Sigmoid colon (tissue), 7 donors: Measurements from ENCODE around the gene SMCR8. TPM values are rescaled to one million over a fixed set of nuclear protein-coding genes. Genes with fewer than 3 reads are reported as not detected.
"Not testable (repeated sequence)": the region's sequence is repeated elsewhere in the genome, so short reads cannot be mapped to it uniquely, and the experiment has no call there.

ENCODE experiments used
- DNase-seq: peaks from one replicate; pipeline ENCODE4 v3.0.0-alpha.2; 2019
- H3K27ac ChIP-seq, 4 donors: fragments of 200-600 bp; sonication (generic); one replicate each; pipeline ENCODE4 v1.5.1; 2016 to 2019; ENCODE audit warnings: mild to moderate bottlenecking in 1 of 4
- H3K27me3 ChIP-seq, 3 donors: fragments of 200-600 bp; sonication (generic); one replicate each; pipeline ENCODE4 v1.5.1; 2019; ENCODE audit warnings: mild to moderate bottlenecking in 1 of 3
- H3K36me3 ChIP-seq, 4 donors: fragments of 200-600 bp; sonication (generic); one replicate each; pipeline ENCODE4 v1.5.1; 2016 to 2019
- H3K4me1 ChIP-seq, 4 donors: fragments of 200-600 bp; sonication (generic); one replicate each; pipeline ENCODE4 v1.5.1; 2017 to 2019
- H3K4me3 ChIP-seq, 4 donors: fragments of 200-600 bp; sonication (generic); one replicate each; pipeline ENCODE4 v1.5.1; 2017 to 2019; ENCODE audit warnings: mild to moderate bottlenecking in 2 of 4, moderate library complexity in 1 of 4
- H3K9me3 ChIP-seq, 4 donors: fragments of 200-600 bp in 3 of 4; sonication (generic) in 3 of 4; one replicate each; pipeline versions ENCODE4 v1.5.1 to v1.6.1; 2013 to 2019
- EP300 ChIP-seq, 4 donors: sonication (generic); formaldehyde crosslinking; IDR thresholded peaks; one replicate each; pipeline ENCODE4 v1.6.1; 2017; ENCODE audit warnings: antibody characterized with exemption in 4 of 4
- POLR2A ChIP-seq, 2 donors: fragments of 450-650 bp; IDR thresholded peaks; one replicate each; pipeline ENCODE4 v1.6.1; 2016; ENCODE audit warnings: antibody characterized with exemption in 2 of 2, mild to moderate bottlenecking in 2 of 2, moderate library complexity in 2 of 2
- POLR2AphosphoS5 ChIP-seq, 4 donors: sonication (generic); formaldehyde crosslinking; IDR thresholded peaks; one replicate each; pipeline ENCODE4 v1.6.1; 2017; ENCODE audit warnings: antibody characterized with exemption in 4 of 4
- WGBS, 2 donors: extraction: QIAGEN DNeasy Blood & Tissue Kit; methylation state at CpG; one replicate each; pipeline ENCODE4 v1.1.7; 2013; 5-methylcytosine and 5-hydroxymethylcytosine counted together
- intact Hi-C: fragments of 100-400 bp; cut with DNase I; formaldehyde crosslinking; loops from one replicate; pipeline ENCODE4 v1.15.1; 2023
- polyA plus RNA-seq, 3 donors: library from polyadenylated mRNA; stranded (reverse); fragments of 200-250 nt; gene quantifications; one replicate each; pipeline ENCODE4 v1.2.3, GENCODE V29; 2013
- total RNA-seq, 4 donors: library from RNA; depleted of rRNA; stranded (reverse); fragments of >200 nt; gene quantifications; one replicate each; pipeline ENCODE4 v1.1.0, GENCODE V29; 2016
- TF ChIP-seq, protein P1 (sequence below), 4 experiments: fragments of 450-650 bp in 3 of 4; fragments of 200-600 bp in 1 of 4; IDR thresholded peaks; one replicate each; pipeline ENCODE4 v1.5.1; 2016 to 2019; ENCODE audit warnings: antibody characterized with exemption in 4 of 4, mild to moderate bottlenecking in 3 of 4, moderate library complexity in 2 of 4
- donor health status: healthy with polysubstance abuse.
- donor health status: Bipolar disorder and iron deficiency.
- donor health status: healthy.

The SMCR8 gene
- total and polyA plus RNA-seq, 7 donors: 4.2 to 16.6 (median 10.5) TPM

GRCh38 chr17:18280766-18281371 lies 34.2 kb upstream of the SMCR8 start:
- Histone ChIP-seq H3K27ac (no peak overlapping the region), H3K9me3 (no peaks in the 10 kb centered on the region), H3K27me3 (no peaks in the 10 kb centered on the region), H3K36me3 (peaks cover 17 to 99% (median 70%) of the 10 kb centered on the region in 4 donors), H3K4me3 (no peak overlapping the region), H3K4me1 (no peaks in the 10 kb centered on the region)
- intact Hi-C loops: no loop called here
- TF ChIP-seq, protein P1, sequence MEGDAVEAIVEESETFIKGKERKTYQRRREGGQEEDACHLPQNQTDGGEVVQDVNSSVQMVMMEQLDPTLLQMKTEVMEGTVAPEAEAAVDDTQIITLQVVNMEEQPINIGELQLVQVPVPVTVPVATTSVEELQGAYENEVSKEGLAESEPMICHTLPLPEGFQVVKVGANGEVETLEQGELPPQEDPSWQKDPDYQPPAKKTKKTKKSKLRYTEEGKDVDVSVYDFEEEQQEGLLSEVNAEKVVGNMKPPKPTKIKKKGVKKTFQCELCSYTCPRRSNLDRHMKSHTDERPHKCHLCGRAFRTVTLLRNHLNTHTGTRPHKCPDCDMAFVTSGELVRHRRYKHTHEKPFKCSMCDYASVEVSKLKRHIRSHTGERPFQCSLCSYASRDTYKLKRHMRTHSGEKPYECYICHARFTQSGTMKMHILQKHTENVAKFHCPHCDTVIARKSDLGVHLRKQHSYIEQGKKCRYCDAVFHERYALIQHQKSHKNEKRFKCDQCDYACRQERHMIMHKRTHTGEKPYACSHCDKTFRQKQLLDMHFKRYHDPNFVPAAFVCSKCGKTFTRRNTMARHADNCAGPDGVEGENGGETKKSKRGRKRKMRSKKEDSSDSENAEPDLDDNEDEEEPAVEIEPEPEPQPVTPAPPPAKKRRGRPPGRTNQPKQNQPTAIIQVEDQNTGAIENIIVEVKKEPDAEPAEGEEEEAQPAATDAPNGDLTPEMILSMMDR (IDR thresholded peaks at IDR 0.05): no peak
- no peak for TF ChIP-seq POLR2A (IDR thresholded peaks at IDR 0.05)
- 46 to 70% methylated on average over 5 of the region's 5 CpGs for WGBS, 2 donors
- DNase-seq: no peak

GRCh38 chr17:18281788-18282187 lies 33.3 kb upstream of the SMCR8 start:
- intact Hi-C loops: no loop called here
- WGBS, 2 donors: 91 to 95% methylated on average over 6 of the region's 6 CpGs
- no peak overlapping the region for H3K27ac ChIP-seq
- no peaks in the 10 kb centered on the region for H3K4me1 ChIP-seq
- no peaks in the 10 kb centered on the region for H3K9me3 ChIP-seq
- TF ChIP-seq EP300 (IDR thresholded peaks at IDR 0.05) (no peak), POLR2A (IDR thresholded peaks at IDR 0.05) (no peak), POLR2AphosphoS5 (IDR thresholded peaks at IDR 0.05) (no peak)
- TF ChIP-seq, protein P1 (IDR thresholded peaks at IDR 0.05): no peak
- no peaks in the 10 kb centered on the region for H3K27me3 ChIP-seq
- no peak overlapping the region for H3K4me3 ChIP-seq
- DNase-seq: no peak
- peaks cover 17 to 99% (median 67%) of the 10 kb centered on the region in 4 donors for H3K36me3 ChIP-seq

- 96 to 97% methylated on average over 11 of the region's 11 CpGs for WGBS, 2 donors
- intact Hi-C loops: no loop called here
- Histone ChIP-seq H3K27ac (no peak overlapping the region), H3K9me3 (no peaks in the 10 kb centered on the region), H3K4me3 (no peak overlapping the region), H3K36me3 (peaks cover 15 to 96% (median 64%) of the 10 kb centered on the region in 4 donors), H3K27me3 (no peaks in the 10 kb centered on the region), H3K4me1 (no peaks in the 10 kb centered on the region)
- no peak for DNase-seq
- TF ChIP-seq, protein P1 (IDR thresholded peaks at IDR 0.05): no peak
- TF ChIP-seq POLR2AphosphoS5 (IDR thresholded peaks at IDR 0.05) (no peak), EP300 (IDR thresholded peaks at IDR 0.05) (no peak), POLR2A (IDR thresholded peaks at IDR 0.05) (no peak)
Observed at GRCh38 chr17:18285296-18285695, 29.8 kb upstream of the SMCR8 start.

GRCh38 chr17:18291718-18292540 lies 23.2 kb upstream of the SMCR8 start:
- TF ChIP-seq, protein P1 (IDR thresholded peaks at IDR 0.05): no peak
- TF ChIP-seq POLR2AphosphoS5 (IDR thresholded peaks at IDR 0.05): no peak
- no peak for TF ChIP-seq POLR2A (IDR thresholded peaks at IDR 0.05)
- no peak for TF ChIP-seq EP300 (IDR thresholded peaks at IDR 0.05)
- H3K4me1 ChIP-seq: no peaks in the 10 kb centered on the region
- H3K9me3 ChIP-seq: no peaks in the 10 kb centered on the region
- no peak overlapping the region for H3K4me3 ChIP-seq
- no peak overlapping the region for H3K27ac ChIP-seq
- 93 to 95% methylated on average over 15 of the region's 15 CpGs for WGBS, 2 donors
- no peak for DNase-seq
- H3K36me3 ChIP-seq: peaks cover 7 to 79% (median 48%) of the 10 kb centered on the region in 4 donors
- intact Hi-C loops: no loop called here
- H3K27me3 ChIP-seq: no peaks in the 10 kb centered on the region

GRCh38 chr17:18298061-18298460 lies 17.0 kb upstream of the SMCR8 start:
- H3K4me1 ChIP-seq, intact Hi-C loops, H3K27me3 ChIP-seq, H3K4me3 ChIP-seq, H3K9me3 ChIP-seq, H3K27ac ChIP-seq, DNase-seq: not testable (repeated sequence)
- H3K36me3 ChIP-seq: peaks cover 16 to 67% (median 39%) of the 10 kb centered on the region in 4 donors
- 96 to 97% methylated on average over 30 of the region's 30 CpGs for WGBS, 2 donors
